Right lobe of liver (tissue), 4 donors: Measurements from ENCODE around the gene OR8D2.

Experiments
- CTCF ChIP-seq, 4 donors: fragments of 200-600 bp in 3 of 4; fragments of 450-650 bp in 1 of 4; IDR thresholded peaks; one replicate each; pipeline versions ENCODE4 v1.5.1 to v1.8.0; 2016 to 2022; ENCODE audit warnings: antibody characterized with exemption in 4 of 4, mild to moderate bottlenecking in 2 of 4
- POLR2A ChIP-seq: fragments of 450-650 bp; IDR thresholded peaks from one replicate; pipeline ENCODE4 v1.6.1; 2017; ENCODE audit warnings: antibody characterized with exemption, mild to moderate bottlenecking
- donor health status: DM: no; HTN: no; CAD: no.
- donor health status: DM: no; HTN: no; CAD: no.
- donor health status: DM: no; HTN: yes; CAD: no.

GRCh38 chr11:124302347-124303125, 17.5 kb downstream of the OR8D2 start:
- TF ChIP-seq POLR2A, result no peak
- TF ChIP-seq CTCF (IDR thresholded peaks at IDR 0.05), result no peak
